ENCODE data around the gene FEM1B. TPM values are rescaled to one million over a fixed set of nuclear protein-coding genes. Genes with fewer than 3 reads are reported as not detected.

Gene FEM1B
- total and polyA plus RNA-seq, 2 donors (not counting 3 experiments of a cell fraction or from before 2014, with no cell fraction given), result 11.1 to 33.2 TPM

DNA sequence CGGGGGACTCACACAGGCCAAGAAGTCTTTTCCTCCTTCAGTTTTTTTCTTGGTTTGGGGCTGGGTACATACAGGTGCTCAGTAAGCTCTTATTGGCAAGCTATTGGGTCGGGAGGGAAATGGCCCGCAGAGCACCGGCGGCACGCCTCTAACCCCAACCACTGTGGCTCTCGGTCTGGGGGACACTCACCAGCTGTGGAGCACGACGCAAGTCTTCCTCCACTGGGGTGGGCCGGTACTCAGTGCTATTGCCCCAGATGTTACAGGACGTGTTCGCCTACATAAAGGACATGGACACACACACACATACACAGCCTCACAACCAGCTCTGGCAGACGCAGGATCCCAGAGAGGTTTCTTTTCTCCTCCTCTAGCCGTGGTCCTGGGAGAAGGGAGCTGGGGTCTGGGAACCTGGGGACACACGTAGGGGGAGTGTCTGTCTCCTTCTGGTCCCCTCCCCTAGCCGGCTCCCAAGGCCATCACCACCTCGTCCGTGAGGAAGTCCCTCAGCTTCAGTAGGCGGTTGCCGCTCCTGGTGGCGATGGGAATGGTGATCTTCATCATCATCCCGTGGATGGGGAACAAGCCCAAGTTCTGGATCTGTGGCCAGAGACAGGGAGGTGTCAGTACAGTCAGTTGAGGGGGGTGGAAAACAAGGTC, 33.4 kb downstream of the FEM1B start:
- Histone ChIP-seq H3K9me3 (replicated peaks; ENCODE audit: control insufficient read depth, insufficient read depth, low read length) (no peaks in the 10 kb centered on the region), H2AFZ (ENCODE audit: low read depth, low read length) (no peak overlapping the region), H3K27me3 (ENCODE audit: control insufficient read depth in 2 of 2, insufficient read depth in 2 of 2, low read length in 2 of 2) (no peaks in the 10 kb centered on the region), H3K36me3 (ENCODE audit: control insufficient read depth in 2 of 2, extremely low read depth in 1 of 2, insufficient read depth in 2 of 2, low read length in 2 of 2) (no peaks in the 10 kb centered on the region), H3K9me1 (replicated peaks; ENCODE audit: control insufficient read depth, extremely low read depth, insufficient read depth, low read length) (no peaks in the 10 kb centered on the region), H3K79me2 (ENCODE audit: control insufficient read depth, insufficient read depth, low read length) (no peaks in the 10 kb centered on the region), H3K4me3 (replicated peaks in 1 of 3; ENCODE audit: insufficient read depth in 1 of 3, low read depth in 1 of 3, low read length in 3 of 3) (no peak overlapping the region), H3K9ac (replicated peaks; ENCODE audit: extremely low read depth, insufficient read depth, low read length) (no peak overlapping the region), H3K4me1 (ENCODE audit: control insufficient read depth, extremely low read depth, insufficient read depth, low read length) (peaks cover 5% of the 10 kb centered on the region), H4K20me1 (replicated peaks; ENCODE audit: control insufficient read depth, extremely low read depth, insufficient read depth, low read length) (no peaks in the 10 kb centered on the region), H3K27ac (ENCODE audit: insufficient read depth, low read depth, low read length) (no peak overlapping the region), H3K4me2 (ENCODE audit: insufficient read depth, low read length) (no peak overlapping the region)
- TF ChIP-seq GATA2 (IDR thresholded peaks at IDR 0.05; ENCODE audit: insufficient read depth, insufficient read length, low read depth, low read length), result no peak
- TF ChIP-seq, protein P1, sequence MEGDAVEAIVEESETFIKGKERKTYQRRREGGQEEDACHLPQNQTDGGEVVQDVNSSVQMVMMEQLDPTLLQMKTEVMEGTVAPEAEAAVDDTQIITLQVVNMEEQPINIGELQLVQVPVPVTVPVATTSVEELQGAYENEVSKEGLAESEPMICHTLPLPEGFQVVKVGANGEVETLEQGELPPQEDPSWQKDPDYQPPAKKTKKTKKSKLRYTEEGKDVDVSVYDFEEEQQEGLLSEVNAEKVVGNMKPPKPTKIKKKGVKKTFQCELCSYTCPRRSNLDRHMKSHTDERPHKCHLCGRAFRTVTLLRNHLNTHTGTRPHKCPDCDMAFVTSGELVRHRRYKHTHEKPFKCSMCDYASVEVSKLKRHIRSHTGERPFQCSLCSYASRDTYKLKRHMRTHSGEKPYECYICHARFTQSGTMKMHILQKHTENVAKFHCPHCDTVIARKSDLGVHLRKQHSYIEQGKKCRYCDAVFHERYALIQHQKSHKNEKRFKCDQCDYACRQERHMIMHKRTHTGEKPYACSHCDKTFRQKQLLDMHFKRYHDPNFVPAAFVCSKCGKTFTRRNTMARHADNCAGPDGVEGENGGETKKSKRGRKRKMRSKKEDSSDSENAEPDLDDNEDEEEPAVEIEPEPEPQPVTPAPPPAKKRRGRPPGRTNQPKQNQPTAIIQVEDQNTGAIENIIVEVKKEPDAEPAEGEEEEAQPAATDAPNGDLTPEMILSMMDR (IDR thresholded peaks at IDR 0.05; ENCODE audit: extremely low read depth in 1 of 2, insufficient read depth in 1 of 2, low read depth in 1 of 2, low read length in 2 of 2), result no peak
- no peak for TF ChIP-seq EZH2 (IDR thresholded peaks at IDR 0.05; ENCODE audit: borderline replicate concordance, low read depth, low read length, severe bottlenecking)
- no peak for TF ChIP-seq FOS (IDR thresholded peaks at IDR 0.05; ENCODE audit: borderline replicate concordance, insufficient read depth, low read length)
- TF ChIP-seq, protein P2, sequence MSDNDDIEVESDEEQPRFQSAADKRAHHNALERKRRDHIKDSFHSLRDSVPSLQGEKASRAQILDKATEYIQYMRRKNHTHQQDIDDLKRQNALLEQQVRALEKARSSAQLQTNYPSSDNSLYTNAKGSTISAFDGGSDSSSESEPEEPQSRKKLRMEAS (IDR thresholded peaks at IDR 0.05; ENCODE audit: insufficient read depth, insufficient read length), result no peak
- no peak for TF ChIP-seq POLR2AphosphoS5 (IDR thresholded peaks at IDR 0.05; ENCODE audit: insufficient read depth, low read depth, low read length)
- no peak for TF ChIP-seq POLR2A (IDR thresholded peaks at IDR 0.05; ENCODE audit: low read depth, low read length)
- TF ChIP-seq JUN (IDR thresholded peaks at IDR 0.05; ENCODE audit: borderline replicate concordance, insufficient read depth, insufficient read length, low read depth), result no peak
- TF ChIP-seq MYC (IDR thresholded peaks at IDR 0.05; ENCODE audit: low read depth, low read length), result no peak
- dilution Hi-C loops (cut with MboI; ENCODE audit: extremely low pct_ligation_motif_present, low sequenced_read_pairs), result no loop called here
- BruUV-seq (replicated peaks), result no TSS peak
- DNase-seq (ENCODE audit: low read depth, low spot score), result no peak
- POLR2A ChIA-PET, result no interaction called here
- no peak for FAIRE-seq
- intact Hi-C loops (cut with micrococcal nuclease), result no loop called here
- CTCF ChIA-PET, result interaction anchor here (0.7 to 1.3 kb wide), 3 partner anchors 58 to 614 kb away, joined by 3 read pairs; no protein-coding TSS in a partner anchor
